ENCODE measurements around the gene NFIL3.
"Not testable (repeated sequence)": the region's sequence is repeated elsewhere in the genome, so short reads cannot be mapped to it uniquely, and the experiment has no call there.

GRCh38 chr9:91370006-91370405 is 53.6 kb downstream of the NFIL3 start:
- not testable (repeated sequence) for TF ChIP-seq ARNT (IDR thresholded peaks at IDR 0.05); SUZ12 (IDR thresholded peaks at IDR 0.05); FOXM1 (IDR thresholded peaks at IDR 0.05; ENCODE audit: borderline replicate concordance); BHLHE40 (IDR thresholded peaks at IDR 0.05; ENCODE audit: borderline replicate concordance); TARDBP (IDR thresholded peaks at IDR 0.05); SP1 (IDR thresholded peaks at IDR 0.05); CTBP1 (IDR thresholded peaks at IDR 0.05; ENCODE audit: borderline replicate concordance); LEF1 (IDR thresholded peaks at IDR 0.05; ENCODE audit: borderline replicate concordance)
- TF ChIP-seq, protein P1, sequence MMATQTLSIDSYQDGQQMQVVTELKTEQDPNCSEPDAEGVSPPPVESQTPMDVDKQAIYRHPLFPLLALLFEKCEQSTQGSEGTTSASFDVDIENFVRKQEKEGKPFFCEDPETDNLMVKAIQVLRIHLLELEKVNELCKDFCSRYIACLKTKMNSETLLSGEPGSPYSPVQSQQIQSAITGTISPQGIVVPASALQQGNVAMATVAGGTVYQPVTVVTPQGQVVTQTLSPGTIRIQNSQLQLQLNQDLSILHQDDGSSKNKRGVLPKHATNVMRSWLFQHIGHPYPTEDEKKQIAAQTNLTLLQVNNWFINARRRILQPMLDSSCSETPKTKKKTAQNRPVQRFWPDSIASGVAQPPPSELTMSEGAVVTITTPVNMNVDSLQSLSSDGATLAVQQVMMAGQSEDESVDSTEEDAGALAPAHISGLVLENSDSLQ (IDR thresholded peaks at IDR 0.05): not testable (repeated sequence)

Measured in HEK293T (cell line).